HCT116 (cell line): ENCODE measurements around the gene SEPTIN5. TPM values are rescaled to one million over a fixed set of nuclear protein-coding genes. Genes with fewer than 3 reads are reported as not detected.

Experiments used
- ATAC-seq: fragments of 200-7000 bp; cut with Tn5 transposase; 2 replicates; pipeline ENCODE4 v1.9.1; 2020; ENCODE audit warnings: mild to moderate bottlenecking, moderate library complexity
- BruUV-seq: library from RNA; stranded (reverse); fragments of 400-500 nt; replicated peaks from 2 replicates; lab custom pipeline; 2021; lab: Mats Ljungman, UMichigan
- CTCF ChIA-PET: fragments of 300-600 bp; sonication (Branson Sonifier 250); formaldehyde crosslinking; loops from one replicate; lab custom pipeline; 2021; ENCODE audit warnings: antibody characterized with exemption; lab: Charles Lee
- POLR2A ChIA-PET: fragments of 300-600, 350-600 bp; sonication (Branson Sonifier 250); formaldehyde crosslinking; loops from one replicate; lab custom pipeline; 2021; ENCODE audit warnings: antibody characterized with exemption; lab: Charles Lee
- RAD21 ChIA-PET, 2 experiments: fragments of 300-600 bp; sonication (Branson Sonifier 250); formaldehyde crosslinking; loops; one replicate each; lab custom pipeline; 2023; ENCODE audit warnings: low total read pairs in 2 of 2; ENCODE audit not compliant: uncharacterized antibody in 2 of 2, unreplicated experiment in 2 of 2, low non-redundant PET in 1 of 2; lab: Charles Lee
- DNase-seq: peaks from one replicate; pipeline ENCODE4 v3.0.0-alpha.2; 2010; ENCODE audit warnings: low read depth, low spot score
- H2AFZ ChIP-seq: fragments of 200-600 bp; shearing (Covaris generic), sonication (generic); 2 replicates; pipeline ENCODE4 v1.6.1; 2017; ENCODE audit warnings: low read depth, mixed run types, mixed read lengths, antibody characterized with exemption, low read length; ENCODE audit not compliant: poor library complexity, severe bottlenecking
- H3K27ac ChIP-seq: 2 replicates; pipeline ENCODE4 v1.5.1; 2012; ENCODE audit warnings: low read depth, low read length
- H3K27me3 ChIP-seq: fragments of 200-600 bp; sonication (generic); 2 replicates; pipeline ENCODE4 v1.6.1; 2016; ENCODE audit warnings: mixed run types, low read length, mixed read lengths; ENCODE audit not compliant: insufficient read depth
- H3K36me3 ChIP-seq, 2 experiments: fragments of 200-500 bp in 1 of 2; fragments of 200-600 bp in 1 of 2; sonication (Bioruptor generic) in 1 of 2; sonication (generic) in 1 of 2; 2 replicates each; pipeline versions ENCODE4 v1.5.1 to v1.6.1; 2014 to 2016; ENCODE audit warnings: low read length in 2 of 2, inconsistent platforms in 1 of 2, mixed read lengths in 1 of 2, mixed run types in 1 of 2; ENCODE audit not compliant: insufficient read depth in 2 of 2, control insufficient read depth in 1 of 2
- H3K4me1 ChIP-seq, 2 experiments: fragments of 200-600 bp in 1 of 2; sonication (generic) in 1 of 2; 2 replicates each; pipeline versions ENCODE4 v1.5.1 to v1.6.1; 2012 to 2017; ENCODE audit warnings: low read length in 2 of 2, inconsistent platforms in 1 of 2, mild to moderate bottlenecking in 1 of 2, mixed read lengths in 1 of 2, mixed run types in 1 of 2, moderate library complexity in 1 of 2; ENCODE audit not compliant: insufficient read depth in 2 of 2, control insufficient read depth in 1 of 2
- H3K4me2 ChIP-seq: fragments of 200-600 bp; sonication (generic); 2 replicates; pipeline ENCODE4 v1.6.1; 2017; ENCODE audit warnings: mixed run types, low read length, mixed read lengths
- H3K4me3 ChIP-seq, 2 experiments: fragments of 200-600 bp in 1 of 2; sonication (generic) in 1 of 2; replicated peaks in 1 of 2; 2 replicates each; pipeline ENCODE4 v1.5.1; 2011 to 2016; ENCODE audit warnings: low read length in 2 of 2, control low read depth in 1 of 2, low read depth in 1 of 2, mild to moderate bottlenecking in 1 of 2, mixed read lengths in 1 of 2, mixed run types in 1 of 2
- H3K79me2 ChIP-seq: fragments of 200-600 bp; sonication (generic); 2 replicates; pipeline ENCODE4 v1.6.1; 2017; ENCODE audit warnings: mild to moderate bottlenecking, mixed run types, low read length, moderate library complexity, mixed read lengths; ENCODE audit not compliant: insufficient read depth
- H3K9ac ChIP-seq: fragments of 200-600 bp; sonication (generic); 2 replicates; pipeline ENCODE4 v1.6.1; 2016; ENCODE audit warnings: low read length, mixed read lengths
- H3K9me2 ChIP-seq: fragments of 200-600 bp; sonication (generic), shearing (Covaris generic); 2 replicates; pipeline ENCODE4 v1.6.1; 2017; ENCODE audit warnings: mixed run types, mild to moderate bottlenecking, moderate library complexity; ENCODE audit not compliant: insufficient read depth
- H3K9me3 ChIP-seq, 2 experiments: fragments of 200-500 bp in 1 of 2; fragments of 200-600 bp in 1 of 2; sonication (Bioruptor generic) in 1 of 2; sonication (generic) in 1 of 2; 2 replicates each; pipeline ENCODE4 v1.6.1; 2014 to 2017; ENCODE audit warnings: low read length in 2 of 2, mixed read lengths in 2 of 2, inconsistent platforms in 1 of 2, low read depth in 1 of 2, mild to moderate bottlenecking in 1 of 2, mixed run types in 1 of 2, moderate library complexity in 1 of 2; ENCODE audit not compliant: control insufficient read depth in 1 of 2, insufficient read depth in 1 of 2
- H4K20me1 ChIP-seq: fragments of 200-600 bp; sonication (generic), shearing (Covaris generic); 2 replicates; pipeline ENCODE4 v1.6.1; 2017; ENCODE audit warnings: mixed run types, mild to moderate bottlenecking, moderate library complexity; ENCODE audit not compliant: insufficient read depth
- FOSL1 ChIP-seq: IDR thresholded peaks from 2 replicates; pipeline ENCODE4 v1.6.1; 2012; ENCODE audit warnings: low read depth
- RAD21 ChIP-seq: IDR thresholded peaks from 2 replicates; pipeline ENCODE4 v1.6.1; 2012; ENCODE audit warnings: low read depth, mild to moderate bottlenecking
- REST ChIP-seq: IDR thresholded peaks from 2 replicates; pipeline ENCODE4 v1.6.1; 2012; ENCODE audit warnings: low read depth
- SP1 ChIP-seq: IDR thresholded peaks from 2 replicates; pipeline ENCODE4 v1.6.1; 2012; ENCODE audit warnings: low read depth
- ZFX ChIP-seq: fragments of 450-650 bp; IDR thresholded peaks from 2 replicates; pipeline ENCODE4 v1.6.1; 2017
- intact Hi-C: fragments of 100-400 bp; cut with micrococcal nuclease; formaldehyde crosslinking; loops from 2 replicates; pipeline ENCODE4 v1.10.0; 2022
- total RNA-seq: library from RNA; stranded (reverse); gene quantifications from one replicate; pipeline ENCODE4 v1.2.1, GENCODE V29; 2021; ENCODE audit not compliant: unreplicated experiment

Gene SEPTIN5
- total RNA-seq, 1 experiment from 2014 or later: 9.0 TPM

GRCh38 chr22:19757140-19757984, 43.1 kb downstream of the SEPTIN5 start:
- Histone ChIP-seq H3K9me3 (no peaks in the 10 kb centered on the region), H3K27me3 (no peaks in the 10 kb centered on the region), H3K79me2 (no peaks in the 10 kb centered on the region), H3K36me3 (no peaks in the 10 kb centered on the region), H2AFZ (no peak overlapping the region), H3K9me2 (no peaks in the 10 kb centered on the region), H3K4me2 (peak overlapping the region; percentile 68), H3K27ac (peak overlapping the region; percentile 14; the same call in 1 of the 2 replicates), H3K4me3 (peak overlapping the region; percentile 32 to 53), H4K20me1 (no peaks in the 10 kb centered on the region), H3K4me1 (peaks cover 4 to 16% of the 10 kb centered on the region in 2 experiments; a peak in 3 of 4 replicates), H3K9ac (peak overlapping the region; percentile 48; the same call in 1 of the 2 replicates)
- intact Hi-C loops: loop anchor here (2.0 kb wide), 1 partner anchor 27 kb away; no protein-coding TSS in a partner anchor
- DNase-seq (no peak), ATAC-seq (peak; percentile 23)
- ChIA-PET POLR2A (interaction anchor here (1.0 kb wide), 1 partner anchor 8 kb away, joined by 4 read pairs; no protein-coding TSS in a partner anchor), CTCF (interaction anchor here (0.6 to 3.1 kb wide), 11 partner anchors 8 to 205 kb away, joined by 3 to 28 read pairs (median 4); no protein-coding TSS in a partner anchor), RAD21 (interaction anchor here (1.1 to 1.8 kb wide), 2 partner anchors 153 kb away, joined by 5 to 14 read pairs; no protein-coding TSS in a partner anchor)
- no TSS peak for BruUV-seq
- TF ChIP-seq RAD21 (no peak), FOSL1 (no peak), SP1 (no peak)
- TF ChIP-seq, all 23 proteins: peak for 0

GRCh38 chr22:19757985-19758895, 43.9 kb downstream of the SEPTIN5 start:
- POLR2A ChIA-PET: no interaction called here
- H3K4me1 ChIP-seq: peaks cover 4 to 16% of the 10 kb centered on the region in 2 experiments; a peak in 3 of 4 replicates
- TF ChIP-seq ZFX (0 out of 2 replicates have a peak, but pooled peaks have one; percentile 20), REST (no peak)
- RAD21 ChIA-PET: no interaction called here
- H4K20me1 ChIP-seq: no peaks in the 10 kb centered on the region
- no peak for ATAC-seq
- no TSS peak for BruUV-seq
- H3K4me3 ChIP-seq: no peak overlapping the region
- H3K9me2 ChIP-seq: no peaks in the 10 kb centered on the region
- no peak overlapping the region for H2AFZ ChIP-seq
- CTCF ChIA-PET: interaction anchor here (1.5 to 3.1 kb wide), 2 partner anchors 28 to 152 kb away, joined by 4 to 14 read pairs; no protein-coding TSS in a partner anchor
- H3K36me3 ChIP-seq: no peaks in the 10 kb centered on the region
- DNase-seq: no peak
- H3K27me3 ChIP-seq: no peaks in the 10 kb centered on the region
- no peak overlapping the region for H3K27ac ChIP-seq
- H3K79me2 ChIP-seq: no peaks in the 10 kb centered on the region
- intact Hi-C loops: loop anchor here (2.0 kb wide), 1 partner anchor 27 kb away; no protein-coding TSS in a partner anchor
- H3K9me3 ChIP-seq: no peaks in the 10 kb centered on the region
- no peak overlapping the region for H3K9ac ChIP-seq
- H3K4me2 ChIP-seq: no peak overlapping the region
